GM10847 (cell line): ENCODE results near the gene FGD4.

Source experiments
- POLR2A ChIP-seq: IDR thresholded peaks from 2 replicates; pipeline ENCODE4 v1.6.1; 2011; ENCODE audit not compliant: insufficient read length; ENCODE audit errors: extremely low read depth

The FGD4 gene

DNA sequence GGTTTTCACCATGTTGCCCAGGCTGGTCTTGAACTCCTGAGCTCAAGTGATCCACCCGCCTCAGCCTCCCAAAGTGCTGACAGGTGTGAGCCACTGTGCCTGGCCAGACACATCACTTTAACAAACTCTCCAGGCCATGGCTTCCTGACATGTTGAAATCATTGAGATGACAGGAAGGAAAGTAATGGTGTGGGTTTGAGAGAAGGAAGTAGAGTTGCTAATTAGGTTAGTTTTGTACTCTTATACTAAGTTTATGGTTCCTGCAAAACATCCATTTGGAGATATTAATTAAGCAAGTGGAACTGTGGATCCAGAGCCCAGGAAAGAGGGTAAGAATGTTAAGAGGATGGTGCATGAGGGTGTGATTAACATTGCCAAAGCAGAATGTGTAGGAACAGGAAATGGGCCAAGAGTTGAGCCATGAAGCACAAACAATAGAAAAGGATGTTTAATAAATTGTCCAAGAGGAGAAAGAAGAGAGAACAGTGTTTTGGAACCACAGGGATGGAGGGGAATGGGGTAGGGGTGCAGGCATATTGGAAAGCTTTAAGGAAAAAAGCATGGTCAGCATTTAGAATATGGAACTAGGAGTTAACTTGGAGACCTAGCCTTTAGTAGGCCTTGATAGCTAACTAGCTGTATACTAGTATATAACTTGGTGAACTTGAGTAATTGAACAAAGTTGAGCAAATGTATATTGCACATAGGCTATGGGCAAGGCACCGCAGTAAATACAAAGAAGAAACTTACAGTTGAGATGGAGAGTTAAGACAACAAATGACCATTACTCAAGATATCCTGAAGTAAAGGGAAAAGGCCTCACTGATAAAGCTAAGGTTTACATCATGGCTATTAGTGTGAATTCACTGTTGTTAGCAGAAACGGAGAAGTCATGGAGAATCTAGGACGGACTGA, 188.5 kb downstream of the FGD4 start:
- TF ChIP-seq POLR2A: no peak

DNA sequence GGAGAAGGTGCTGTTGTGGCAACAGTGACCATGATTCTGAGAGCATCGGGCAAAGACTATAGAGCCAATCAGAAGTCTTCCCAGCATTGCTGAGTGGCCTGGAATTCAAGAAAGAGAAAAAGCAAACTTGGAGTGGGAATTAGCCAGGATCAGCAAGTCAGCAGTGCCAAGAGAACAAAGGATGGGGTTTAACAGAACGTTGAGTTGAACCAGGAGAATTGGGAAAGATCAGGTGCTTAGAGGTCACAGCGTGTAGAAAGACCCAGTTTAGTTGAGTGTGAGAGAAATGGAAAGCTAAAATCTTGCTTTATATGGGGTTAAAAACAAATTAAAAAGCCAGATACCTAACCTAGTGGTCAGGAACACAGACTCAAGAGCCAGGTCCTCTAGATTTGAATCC, 189.2 kb downstream of the FGD4 start:
- no peak for TF ChIP-seq POLR2A

DNA sequence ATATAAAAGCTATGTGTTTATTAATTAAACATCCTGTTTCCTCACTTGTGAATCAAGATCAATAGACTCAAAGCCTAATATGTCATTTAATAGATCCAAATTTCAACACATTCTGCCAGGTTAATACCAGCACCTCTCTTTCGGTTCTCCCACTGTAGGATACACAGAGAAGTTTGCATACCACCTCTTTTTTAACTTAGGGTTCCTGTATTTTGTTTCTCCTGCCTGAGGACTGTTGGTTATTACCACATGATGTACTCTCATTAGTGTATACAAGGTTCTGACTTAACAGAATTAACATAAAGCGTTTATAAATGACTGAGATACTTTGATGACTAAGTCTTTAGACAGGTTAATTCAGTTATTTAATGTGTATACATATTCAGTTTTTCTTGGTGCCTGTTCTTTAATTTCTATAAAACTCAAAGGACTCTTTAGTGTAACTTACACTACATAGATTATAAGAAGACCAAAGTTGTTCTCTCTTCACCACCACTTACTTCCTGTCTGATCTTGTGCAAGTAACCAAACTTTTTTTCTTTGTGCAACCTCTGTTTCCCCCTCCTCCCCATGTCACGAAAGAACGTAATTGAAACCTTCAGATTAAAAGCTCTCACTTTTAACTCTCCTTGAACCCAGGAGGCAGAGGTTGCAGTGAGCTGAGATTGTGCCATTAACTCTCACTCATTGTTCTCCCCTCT, 190.0 kb downstream of the FGD4 start:
- TF ChIP-seq POLR2A: no peak

DNA sequence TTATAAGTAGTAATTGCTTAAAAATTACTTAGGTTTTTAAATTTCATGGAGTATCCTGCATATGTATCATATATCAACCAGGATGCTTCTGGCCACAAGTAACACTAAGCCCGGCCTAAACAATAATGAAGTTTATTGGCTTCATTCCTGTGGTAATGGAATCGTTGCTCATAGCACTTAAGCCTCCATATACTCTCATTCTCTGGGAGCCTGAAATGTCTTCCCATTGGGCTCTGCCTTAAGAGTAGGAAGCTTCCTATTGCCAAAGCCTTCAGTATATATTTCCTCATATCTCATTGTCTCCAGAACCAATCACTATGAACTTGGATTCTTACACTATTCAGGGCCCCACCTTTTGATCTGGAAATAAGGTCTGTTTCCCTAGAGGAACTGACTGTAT, 195.9 kb downstream of the FGD4 start:
- TF ChIP-seq POLR2A: no peak

DNA sequence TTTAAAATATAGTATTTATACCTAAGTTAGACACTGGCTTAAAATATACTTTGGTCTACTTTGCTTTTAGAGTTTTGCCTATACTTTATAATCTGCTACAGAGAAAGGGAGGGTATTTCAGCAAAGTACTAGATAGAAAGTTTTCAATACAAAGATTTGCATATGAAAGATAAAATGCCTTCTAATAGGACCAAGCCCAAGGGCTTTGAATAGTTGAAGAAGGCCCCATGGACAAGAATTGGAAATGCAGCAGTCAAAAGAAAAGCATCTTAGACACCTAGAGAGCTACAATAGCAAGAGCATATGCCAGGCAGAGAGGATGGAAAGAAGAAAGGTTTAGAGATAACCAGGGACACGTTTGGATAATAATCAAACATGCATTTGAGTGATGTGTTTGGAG, 196.7 kb downstream of the FGD4 start:
- TF ChIP-seq POLR2A: no peak

DNA sequence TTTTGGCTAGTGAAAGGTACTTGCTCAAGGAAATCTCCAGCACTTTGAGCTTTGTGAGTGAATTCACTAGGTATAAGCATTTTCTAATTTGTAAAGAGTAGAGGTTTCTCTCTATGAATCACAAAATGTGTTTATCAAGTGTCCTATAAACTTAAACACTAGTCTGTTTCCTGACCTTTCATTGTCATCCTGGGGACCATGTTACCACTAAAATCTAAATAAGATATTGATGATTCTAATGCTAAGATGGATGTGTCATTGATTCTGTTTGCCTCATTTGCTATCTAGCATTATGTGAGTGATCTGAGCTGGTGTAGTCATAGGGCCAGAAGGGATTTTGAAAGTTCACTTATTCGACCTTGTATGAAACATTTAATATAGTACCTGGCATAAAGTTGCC, 199.3 kb downstream of the FGD4 start:
- TF ChIP-seq POLR2A: no peak

DNA sequence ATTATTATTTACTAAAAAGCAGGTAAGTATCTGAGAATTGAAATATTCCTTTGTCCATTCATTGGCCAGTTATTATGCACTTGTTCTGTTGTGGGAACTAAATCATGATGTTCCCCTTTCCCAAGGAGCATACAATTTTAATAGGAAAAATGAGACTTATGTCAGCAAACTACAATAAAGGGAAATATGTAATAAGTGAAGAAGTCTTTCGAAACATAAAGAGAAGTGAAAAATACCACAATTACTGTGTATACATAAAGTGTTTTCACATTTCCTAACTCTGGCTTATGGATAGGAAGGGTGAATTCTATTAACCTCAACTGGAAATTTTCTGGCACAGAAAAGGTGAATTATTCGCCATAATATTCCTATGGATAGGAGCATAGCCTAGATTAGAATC, 201.3 kb downstream of the FGD4 start:
- TF ChIP-seq POLR2A: no peak

DNA sequence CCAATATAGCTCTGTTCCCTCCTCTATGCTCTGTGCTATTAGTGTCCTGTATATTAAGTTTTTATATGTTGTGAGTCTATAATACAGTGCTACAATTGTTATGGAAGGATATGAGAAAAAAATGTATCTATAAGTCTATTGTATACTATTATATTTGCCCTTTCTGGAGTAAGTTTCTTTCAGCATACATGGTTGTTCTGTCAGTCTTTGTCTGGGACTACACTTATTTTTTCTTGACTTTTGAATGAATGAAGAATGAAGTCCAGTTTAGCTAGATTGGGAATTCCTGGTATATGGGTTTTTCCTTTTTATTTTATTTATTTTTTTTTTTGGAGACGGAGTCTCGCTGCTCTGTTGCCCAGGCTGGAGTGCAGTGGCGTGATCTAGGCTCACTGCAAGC, 203.7 kb downstream of the FGD4 start:
- TF ChIP-seq POLR2A: no peak

DNA sequence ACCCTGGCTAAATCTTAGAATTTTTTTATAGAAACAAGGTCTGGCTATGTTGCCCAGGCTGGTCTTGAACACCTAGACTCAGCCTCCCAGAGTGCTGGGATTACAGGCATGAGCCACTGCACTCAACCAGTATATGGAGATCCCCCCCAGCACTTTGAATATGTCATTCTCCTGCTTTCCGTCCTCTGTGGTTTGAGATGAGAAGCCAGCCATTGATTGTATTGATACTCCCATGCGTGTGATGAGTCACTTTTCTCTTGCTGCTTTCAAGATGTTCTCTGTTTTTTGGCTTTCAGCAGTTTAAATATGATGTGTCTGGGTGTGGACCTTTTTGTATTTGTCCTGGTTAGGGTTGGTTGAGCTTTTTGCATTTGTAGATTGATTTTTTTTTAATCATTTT, 204.5 kb downstream of the FGD4 start:
- TF ChIP-seq POLR2A: no peak

DNA sequence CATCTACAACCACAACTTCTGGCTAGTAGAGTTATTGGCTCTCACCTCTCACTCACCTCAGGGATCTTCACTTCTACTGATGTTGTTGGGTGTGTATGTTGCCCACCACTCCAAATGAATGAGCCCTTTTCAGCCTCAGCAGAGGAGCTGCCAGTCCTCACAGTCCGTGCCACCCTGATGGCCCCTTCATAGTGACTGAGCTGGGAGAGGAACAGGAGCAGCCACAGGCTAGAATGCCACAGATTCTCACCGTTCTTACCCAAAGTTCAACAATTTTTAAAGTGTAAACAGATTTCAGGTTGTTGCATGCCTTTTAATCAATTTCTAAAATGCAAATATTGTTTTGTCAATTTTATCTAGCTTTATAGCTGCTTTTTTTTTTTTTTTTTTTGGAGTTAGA, 205.2 kb downstream of the FGD4 start:
- TF ChIP-seq POLR2A: no peak

DNA sequence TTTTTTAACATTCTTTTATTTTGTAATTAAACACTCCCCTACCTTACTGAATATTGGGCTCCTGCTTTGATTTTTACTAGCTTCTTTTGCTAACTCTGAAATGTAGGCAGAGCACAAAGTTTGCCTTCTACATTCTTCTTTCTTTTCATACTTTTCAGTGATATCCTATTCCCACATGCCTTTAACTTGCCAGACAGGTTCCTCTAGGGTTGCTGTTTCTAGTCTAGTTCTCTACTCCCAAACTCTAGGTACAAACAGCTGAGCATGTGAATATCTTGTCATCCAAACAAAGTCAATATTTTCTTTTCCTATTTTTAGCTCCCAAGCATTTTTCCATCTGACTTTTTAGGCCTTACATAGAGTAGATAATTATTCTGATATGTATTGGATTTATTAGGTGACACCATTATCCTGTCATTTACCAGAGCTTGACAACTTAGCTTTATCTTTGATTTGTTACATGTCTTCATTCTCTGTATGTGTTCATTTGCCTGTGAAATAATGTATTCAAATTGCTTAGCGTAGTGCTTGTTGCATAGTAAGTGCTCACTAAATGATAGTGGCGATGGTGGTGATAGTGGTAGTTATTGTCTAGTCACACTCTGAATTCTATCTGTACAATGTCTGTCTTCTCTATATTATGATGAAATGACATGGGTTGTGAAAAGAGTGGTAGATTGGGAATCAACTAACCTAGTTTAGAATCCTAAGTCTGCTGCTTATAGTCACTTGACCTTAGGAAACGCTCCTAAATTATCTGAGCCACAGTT, 206.2 kb downstream of the FGD4 start:
- TF ChIP-seq POLR2A: no peak

DNA sequence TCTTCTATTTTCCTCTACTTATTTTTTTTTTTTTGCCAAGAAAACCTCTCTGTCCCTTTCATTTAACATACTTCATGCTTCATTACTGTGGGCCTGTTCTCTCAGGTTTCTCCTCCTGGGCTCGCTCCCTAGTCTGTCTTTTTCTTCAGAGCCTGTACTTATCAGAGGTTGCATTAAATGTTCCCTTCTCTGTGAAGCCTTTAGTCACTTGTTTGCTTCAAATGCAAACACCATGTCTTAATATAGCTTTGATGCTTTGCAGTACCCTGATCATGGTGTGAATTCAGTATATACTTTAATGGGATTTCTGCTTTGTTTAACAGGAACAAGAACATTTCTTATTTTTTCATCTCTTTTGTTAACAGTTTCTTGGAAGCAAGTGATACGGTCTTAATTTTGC, 207.1 kb downstream of the FGD4 start:
- no peak for TF ChIP-seq POLR2A

DNA sequence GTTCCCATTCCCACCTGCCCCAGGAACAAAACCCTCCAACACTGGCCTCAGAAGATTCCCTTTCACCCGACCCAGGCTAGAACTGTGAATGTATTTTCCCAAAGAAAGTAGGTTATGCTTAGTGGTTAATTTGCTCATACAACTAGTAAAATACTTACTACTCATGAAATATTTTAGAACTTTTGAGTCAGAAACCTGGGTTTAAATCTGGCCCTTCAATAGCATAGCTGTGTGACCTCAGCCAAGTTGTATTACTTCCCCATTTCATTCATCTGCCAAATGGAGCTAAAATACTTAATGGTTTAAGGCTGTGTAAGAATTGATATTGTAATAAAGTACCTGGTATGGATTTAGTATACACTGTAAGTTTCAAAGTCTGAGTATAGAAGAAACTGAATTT, 210.6 kb downstream of the FGD4 start:
- no peak for TF ChIP-seq POLR2A

DNA sequence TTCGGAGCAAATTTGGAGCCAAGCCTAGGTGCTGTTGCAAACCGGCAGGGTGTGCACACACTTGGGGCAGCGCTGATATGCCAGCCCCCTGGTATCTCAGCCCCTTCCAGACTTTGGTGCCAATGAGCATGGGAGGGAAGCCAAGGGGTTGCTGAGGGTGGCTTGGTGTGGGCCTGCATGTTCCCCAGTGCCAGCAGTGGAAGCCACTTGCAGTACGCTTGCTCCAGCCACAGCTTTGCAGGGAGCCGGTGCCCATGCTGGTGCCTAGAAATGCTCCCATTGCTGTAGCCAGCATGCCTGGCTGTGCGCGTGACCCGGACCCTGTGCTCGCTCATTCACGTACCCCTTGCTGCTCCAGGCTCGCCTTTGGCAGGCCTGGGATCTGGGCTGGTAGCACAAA, 212.6 kb downstream of the FGD4 start:
- TF ChIP-seq POLR2A: no peak

DNA sequence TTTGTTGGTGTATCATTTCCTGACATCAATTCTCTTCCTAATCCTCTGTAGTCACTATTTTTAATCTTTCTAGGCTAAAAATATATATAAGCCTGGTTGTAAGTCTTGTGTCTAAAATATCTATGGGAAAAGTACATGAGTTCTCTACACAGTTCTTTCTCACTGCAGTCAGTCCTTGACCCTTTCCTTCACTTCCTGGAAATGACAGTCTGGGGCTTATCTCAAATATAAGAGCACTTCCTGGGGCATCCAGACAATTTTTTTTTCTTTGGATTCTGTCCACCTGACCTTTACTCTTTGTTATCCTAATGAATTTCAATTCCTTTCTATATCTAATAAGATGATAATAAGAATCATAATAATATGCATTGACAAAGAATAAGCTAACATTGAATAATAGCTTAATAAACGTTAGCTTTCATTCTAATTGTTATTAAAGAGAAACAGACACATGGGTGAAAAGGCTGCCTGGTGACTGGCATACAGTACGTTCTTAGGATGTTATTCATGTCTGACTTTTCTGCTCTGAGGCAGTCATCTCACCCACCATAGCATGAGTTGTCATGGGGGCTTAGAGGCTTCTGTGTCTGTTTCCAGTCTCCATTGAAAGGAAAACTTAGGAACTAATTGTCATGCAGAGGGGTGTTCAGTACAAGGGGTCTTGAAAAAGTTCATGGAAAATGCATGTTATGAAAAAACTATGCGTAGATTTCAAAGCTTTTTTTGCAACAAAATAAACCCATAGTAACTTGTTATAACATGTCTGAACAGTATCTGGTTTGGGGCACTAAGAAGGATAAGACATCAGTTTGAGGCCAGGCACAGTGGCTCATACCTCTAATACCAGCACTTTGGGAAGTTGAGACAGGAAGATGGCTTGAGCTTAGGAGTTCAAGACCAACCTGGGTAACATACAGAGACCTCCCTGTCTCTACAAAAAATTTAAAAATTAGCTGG, 213.6 kb downstream of the FGD4 start:
- TF ChIP-seq POLR2A: no peak
